ENCODE data around the gene DTNB. TPM values are rescaled to one million over a fixed set of nuclear protein-coding genes. Genes with fewer than 3 reads are reported as not detected.

The DTNB gene
- total and polyA plus RNA-seq, 2 of the 4 experiments (the other 2 are of a cell fraction), result 3.8 to 5.3 TPM

- Histone ChIP-seq H3K4me3 (ENCODE audit: insufficient read depth, low read depth, low read length) (no peak overlapping the region), H4K20me1 (ENCODE audit: insufficient read depth, low read length) (no peaks in the 10 kb centered on the region), H3K36me3 (ENCODE audit: control insufficient read depth, insufficient read depth, low read length) (no peaks in the 10 kb centered on the region), H3K27me3 (ENCODE audit: control insufficient read depth, insufficient read depth, low read length) (no peaks in the 10 kb centered on the region), H4K5ac (ENCODE audit: low read depth, low read length) (no peak overlapping the region), H3K14ac (replicated peaks; ENCODE audit: low read depth, low read length) (no peak overlapping the region), H4K91ac (ENCODE audit: insufficient read depth, low read depth, low read length) (no peak overlapping the region), H3K23ac (ENCODE audit: low read depth, low read length) (no peak overlapping the region), H3K4ac (ENCODE audit: low read depth, low read length) (no peak overlapping the region), H2BK120ac (ENCODE audit: low read depth, low read length) (no peak overlapping the region), H3K9me1 (ENCODE audit: insufficient read depth, low read length) (no peaks in the 10 kb centered on the region), H2BK15ac (ENCODE audit: low read depth, low read length) (no peak overlapping the region), H3K4me2 (ENCODE audit: low read depth, low read length) (no peak overlapping the region), H2AFZ (replicated peaks; ENCODE audit: low read length, poor library complexity) (no peak overlapping the region), H4K8ac (ENCODE audit: low read depth in 2 of 2, low read length in 2 of 2) (no peak overlapping the region), H2AK5ac (ENCODE audit: low read depth, low read length) (no peak overlapping the region), H2BK20ac (ENCODE audit: low read depth, low read length) (no peak overlapping the region), H3K27ac (ENCODE audit: insufficient read depth, low read length) (no peak overlapping the region), H3K9me3 (ENCODE audit: control insufficient read depth, insufficient read depth, low read length) (no peaks in the 10 kb centered on the region), H3K4me1 (ENCODE audit: control insufficient read depth, insufficient read depth, low read length) (no peaks in the 10 kb centered on the region), H2BK5ac (ENCODE audit: low read depth, low read length, poor library complexity, severe bottlenecking) (no peak overlapping the region), H2AK9ac (replicated peaks; ENCODE audit: low read depth, low read length, poor library complexity) (no peak overlapping the region), H3K56ac (ENCODE audit: extremely low read depth, insufficient read depth, low read length) (no peak overlapping the region), H3K9ac (ENCODE audit: low read depth, low read length) (no peak overlapping the region), H3K18ac (ENCODE audit: low read depth, low read length) (no peak overlapping the region), H3K79me1 (ENCODE audit: low read depth in 1 of 2, low read length in 2 of 2) (no peaks in the 10 kb centered on the region)
- POLR2A ChIA-PET (ENCODE audit: unreplicated experiment), result no interaction called here
- TF ChIP-seq CTCF (conservative IDR thresholded peaks at IDR 0.05; ENCODE audit: low read depth, low read length), result no peak
- no peak for TF ChIP-seq POLR2A (IDR thresholded peaks at IDR 0.05; ENCODE audit: low read depth, low read length)
- no peak for TF ChIP-seq FOS (IDR thresholded peaks at IDR 0.05; ENCODE audit: low read depth, low read length)
- in situ Hi-C loops (cut with MboI; ENCODE audit: low sequenced_read_pairs), result no loop called here
- dilution Hi-C loops (cut with HindIII; ENCODE audit: low sequenced_read_pairs, unreplicated experiment), result no loop called here
- no peak for DNase-seq
- WGBS, 2 experiments (ENCODE audit: extremely low coverage in 2 of 2, insufficient read length in 1 of 2), result 100% methylated on average over 1 of the region's 1 CpG; no CpG with 5 or more reads in 1 of the 2 experiments
- BruUV-seq (replicated peaks), result no TSS peak
- CTCF ChIA-PET, result no interaction called here
- intact Hi-C loops (cut with micrococcal nuclease), result no loop called here
- no peak for ATAC-seq (ENCODE audit: low read depth)
Measured at GRCh38 chr2:25409044-25409443, 264.3 kb downstream of the DTNB start.
